PC-3 (cell line): Measurements from ENCODE around the gene ERH. TPM values are rescaled to one million over a fixed set of nuclear protein-coding genes. Genes with fewer than 3 reads are reported as not detected.

ENCODE experiments used
- ATAC-seq: fragments of 200-7000 bp; cut with Tn5 transposase; 2 replicates; pipeline ENCODE4 v1.9.1; 2020; ENCODE audit warnings: mild to moderate bottlenecking, moderate library complexity
- BruUV-seq: library from RNA; stranded (reverse); fragments of 400-500 nt; replicated peaks from 2 replicates; lab custom pipeline; 2021; lab: Mats Ljungman, UMichigan
- CTCF ChIA-PET: fragments of 300-600 bp; sonication (Branson Sonifier 250); formaldehyde crosslinking; loops from one replicate; lab custom pipeline; 2022; ENCODE audit warnings: antibody characterized with exemption; lab: Charles Lee
- POLR2A ChIA-PET: fragments of 300-600 bp; sonication (Branson Sonifier 250); formaldehyde crosslinking; loops from one replicate; lab custom pipeline; 2022; ENCODE audit warnings: antibody characterized with exemption; ENCODE audit not compliant: unreplicated experiment; lab: Charles Lee
- DNase-seq: peaks from one replicate; pipeline ENCODE4 v3.0.0-alpha.2; 2015
- H2AFZ ChIP-seq: fragments of 300-600 bp; sonication (generic); 2 replicates; pipeline ENCODE4 v1.6.0; 2016; ENCODE audit warnings: antibody characterized with exemption, low read length
- H3F3A ChIP-seq: fragments of 300-600 bp; sonication (generic); one replicate; pipeline ENCODE4 v1.6.0; 2017; ENCODE audit warnings: antibody characterized with exemption, low read length, control low read depth, mild to moderate bottlenecking; ENCODE audit not compliant: unreplicated experiment
- H3K27ac ChIP-seq: fragments of 300-600 bp; sonication (generic); 2 replicates; pipeline ENCODE4 v1.5.1; 2016; ENCODE audit warnings: mild to moderate bottlenecking, low read length
- H3K27me3 ChIP-seq: fragments of 300-600 bp; sonication (generic); 2 replicates; pipeline ENCODE4 v1.6.1; 2016; ENCODE audit warnings: low read length, mixed read lengths
- H3K36me3 ChIP-seq: fragments of 300-600 bp; sonication (generic); 2 replicates; pipeline ENCODE4 v1.6.1; 2016; ENCODE audit warnings: low read depth, mixed run types, low read length, mixed read lengths
- H3K4me1 ChIP-seq: fragments of 300-600 bp; sonication (generic); 2 replicates; pipeline ENCODE4 v1.5.1; 2016; ENCODE audit warnings: low read length; ENCODE audit not compliant: insufficient read depth
- H3K4me2 ChIP-seq: fragments of 300-600 bp; sonication (generic); 2 replicates; pipeline ENCODE4 v1.6.0; 2016; ENCODE audit warnings: low read length
- H3K4me3 ChIP-seq: fragments of 300-600 bp; sonication (generic); 2 replicates; pipeline ENCODE4 v1.5.1; 2016; ENCODE audit warnings: mild to moderate bottlenecking, low read length, mixed read lengths
- H3K79me2 ChIP-seq: fragments of 300-600 bp; sonication (generic); 2 replicates; pipeline ENCODE4 v1.6.1; 2017; ENCODE audit warnings: low read length, mixed read lengths
- H3K9ac ChIP-seq: fragments of 300-600 bp; sonication (generic); 2 replicates; pipeline ENCODE4 v1.6.0; 2016; ENCODE audit warnings: mild to moderate bottlenecking, low read length
- H3K9me2 ChIP-seq: fragments of 300-600 bp; sonication (generic); replicated peaks from 2 replicates; pipeline ENCODE4 v1.6.1; 2016; ENCODE audit warnings: mixed run types, low read length, mixed read lengths
- H3K9me3 ChIP-seq: fragments of 300-600 bp; sonication (generic); 2 replicates; pipeline ENCODE4 v1.6.1; 2016; ENCODE audit warnings: low read length, mixed read lengths
- H4K20me1 ChIP-seq: fragments of 300-600 bp; sonication (generic); 2 replicates; pipeline ENCODE4 v1.6.1; 2016; ENCODE audit warnings: low read length, mixed read lengths
- CTCF ChIP-seq: fragments of 300-600 bp; sonication (generic); conservative IDR thresholded peaks from 2 replicates; pipeline ENCODE4 v1.5.1; 2017; ENCODE audit warnings: antibody characterized with exemption, low read depth, mild to moderate bottlenecking, low read length
- EZH2 ChIP-seq: fragments of 300-600 bp; sonication (generic); IDR thresholded peaks from one replicate; pipeline ENCODE4 v1.6.1; 2017; ENCODE audit warnings: antibody characterized with exemption, mild to moderate bottlenecking, low read length; ENCODE audit not compliant: unreplicated experiment
- EZH2phosphoT487 ChIP-seq: fragments of 300-600 bp; sonication (generic); IDR thresholded peaks from 2 replicates; pipeline ENCODE4 v1.6.1; 2018; ENCODE audit warnings: mild to moderate bottlenecking, antibody characterized with exemption, low read length, borderline replicate concordance
- intact Hi-C: fragments of 100-400 bp; cut with micrococcal nuclease; formaldehyde crosslinking; loops from 2 replicates; pipeline ENCODE4 v1.9.0; 2023
- total RNA-seq: library from RNA; depleted of rRNA; stranded (reverse); fragments of >200 nt; gene quantifications from 2 replicates; pipeline ENCODE4 v1.2.3, GENCODE V29; 2014

The ERH gene
- total RNA-seq, 1 experiment from 2014 or later = 128 TPM

DNA sequence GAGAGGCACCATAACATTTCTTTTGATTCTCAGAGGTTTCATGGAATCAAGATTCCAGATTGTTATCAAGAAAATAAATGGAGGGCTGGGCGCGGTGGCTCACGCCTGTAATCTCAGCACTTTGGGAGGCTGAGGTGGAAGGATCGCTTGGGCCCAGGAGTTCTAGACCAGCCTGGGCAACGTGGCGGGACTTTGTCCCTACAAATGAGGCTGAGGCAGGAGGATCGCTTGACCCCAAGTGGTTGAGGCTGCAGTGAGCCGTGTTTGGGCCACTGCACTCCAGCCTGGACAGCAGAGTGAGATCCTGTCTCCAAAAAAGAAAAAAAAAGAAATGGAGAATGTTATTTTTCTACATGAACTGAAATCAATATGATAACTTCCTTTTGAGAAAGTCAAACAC is 1.7 kb upstream of the ERH start:
- H3F3A ChIP-seq = no peaks in the 10 kb centered on the region
- peaks cover 67% of the 10 kb centered on the region for H4K20me1 ChIP-seq
- ATAC-seq = no peak
- CTCF ChIA-PET = no interaction called here
- H3K4me2 ChIP-seq = peak overlapping the region; percentile 91
- POLR2A ChIA-PET = interaction anchor here (0.6 kb wide), 1 partner anchor 65 kb away, joined by 11 read pairs; no protein-coding TSS in a partner anchor
- peaks cover 98% of the 10 kb centered on the region for H3K79me2 ChIP-seq
- no TSS peak for BruUV-seq
- no peaks in the 10 kb centered on the region for H3K27me3 ChIP-seq
- H3K9me2 ChIP-seq = no peaks in the 10 kb centered on the region
- H3K9ac ChIP-seq = peak overlapping the region; percentile 98
- no peaks in the 10 kb centered on the region for H3K9me3 ChIP-seq
- peaks cover 34% of the 10 kb centered on the region for H3K4me1 ChIP-seq
- peaks cover 18% of the 10 kb centered on the region for H3K36me3 ChIP-seq
- no peak overlapping the region for H2AFZ ChIP-seq
- peak overlapping the region; percentile 91 for H3K4me3 ChIP-seq
- no peak overlapping the region for H3K27ac ChIP-seq
- DNase-seq = no peak
- intact Hi-C loops = loop anchor here (2.0 to 5.0 kb wide), 3 partner anchors 25 to 173 kb away; partner anchors contain the start of gene CCDC177
- TF ChIP-seq CTCF = no peak
- no peak for TF ChIP-seq EZH2phosphoT487
- no peak for TF ChIP-seq EZH2

GRCh38 chr14:69398818-69399210 is 715 bp upstream of the ERH start:
- intact Hi-C loops = loop anchor here (1.0 to 5.0 kb wide), 7 partner anchors 26 to 420 kb away; partner anchors contain the start of genes ACTN1, CCDC177, DCAF5 and EXD2
- TF ChIP-seq CTCF (no peak), EZH2phosphoT487 (no peak), EZH2 (no peak)
- ChIA-PET CTCF (no interaction called here), POLR2A (interaction anchor here (0.8 to 1.1 kb wide), 2 partner anchors 61 to 82 kb away, joined by 4 to 7 read pairs; no protein-coding TSS in a partner anchor)
- DNase-seq (no peak), ATAC-seq (peak; percentile 8)
- peak overlapping the region; percentile 91 for H3K4me3 ChIP-seq
- peak overlapping the region; percentile 98 for H3K9ac ChIP-seq
- peaks cover 59% of the 10 kb centered on the region for H4K20me1 ChIP-seq
- TSS peak; percentile 69 for BruUV-seq
- H2AFZ ChIP-seq = peak overlapping the region; percentile 90
- no peaks in the 10 kb centered on the region for H3K27me3 ChIP-seq
- H3K4me1 ChIP-seq = peaks cover 34% of the 10 kb centered on the region
- peaks cover 24% of the 10 kb centered on the region for H3K36me3 ChIP-seq
- peaks cover 98% of the 10 kb centered on the region for H3K79me2 ChIP-seq
- no peaks in the 10 kb centered on the region for H3K9me2 ChIP-seq
- no peaks in the 10 kb centered on the region for H3F3A ChIP-seq
- H3K27ac ChIP-seq = peak overlapping the region; percentile 84
- H3K9me3 ChIP-seq = no peaks in the 10 kb centered on the region
- peak overlapping the region; percentile 91 for H3K4me2 ChIP-seq

GRCh38 chr14:69395929-69396328 is 2.2 kb downstream of the ERH start:
- ATAC-seq (no peak), DNase-seq (no peak)
- peaks cover 22% of the 10 kb centered on the region for H3K4me1 ChIP-seq
- no TSS peak for BruUV-seq
- peak overlapping the region; percentile 91 for H3K4me3 ChIP-seq
- peaks cover 54% of the 10 kb centered on the region for H4K20me1 ChIP-seq
- no peak overlapping the region; the same call in 1 of the 2 replicates for H3K9ac ChIP-seq
- H3K79me2 ChIP-seq = peaks cover 98% of the 10 kb centered on the region
- no peak for TF ChIP-seq CTCF
- no peak for TF ChIP-seq EZH2phosphoT487
- no peak for TF ChIP-seq EZH2
- no peak overlapping the region for H3K27ac ChIP-seq
- H3K36me3 ChIP-seq = peaks cover 49% of the 10 kb centered on the region
- H2AFZ ChIP-seq = no peak overlapping the region
- POLR2A ChIA-PET = no interaction called here
- no peaks in the 10 kb centered on the region for H3K27me3 ChIP-seq
- peak overlapping the region; percentile 91 for H3K4me2 ChIP-seq
- CTCF ChIA-PET = no interaction called here
- no peaks in the 10 kb centered on the region for H3K9me3 ChIP-seq
- H3F3A ChIP-seq = no peaks in the 10 kb centered on the region
- H3K9me2 ChIP-seq = no peaks in the 10 kb centered on the region
- intact Hi-C loops = loop anchor here (5.0 kb wide), 1 partner anchor 176 kb away; the partner anchor contains the start of gene CCDC177
